Measurements from ENCODE around the gene RPS19. TPM values are rescaled to one million over a fixed set of nuclear protein-coding genes. Genes with fewer than 3 reads are reported as not detected.
A peak's percentile ranks its signal among the peaks of the same experiment; 100 is the strongest.

The RPS19 gene
- total and polyA plus RNA-seq, 7 donors = 593 to 2,236 (median 962) TPM

GRCh38 chr19:41882568-41883462, 22.8 kb downstream of the RPS19 start, which contains the start of gene ARHGEF1:
TSS of gene ARHGEF1 (plus strand) at chr19:41883184. CDS start at chr19:41888083, 4,899 bp downstream.
- H3K4me3 ChIP-seq = peak within 1 kb of the TSS; percentile 74
- peaks cover 6% of the 10 kb centered on the region for H3K4me1 ChIP-seq
- H3K27me3 ChIP-seq (ENCODE audit: insufficient read depth in 3 of 3, low read length in 2 of 3) = peaks cover 0 to 8% (median 0%) of the 10 kb centered on the region in 3 donors
- no peaks in the 10 kb centered on the region for H3K36me3 ChIP-seq (ENCODE audit: insufficient read depth in 1 of 2, low read depth in 1 of 2)
- intact Hi-C loops (cut with DNase I) = loop anchor here in 1 of 2 donors (5.0 kb wide), 1 partner anchor 74 kb away; the partner anchor contains the start of gene RABAC1
- 1 to 3% (median 2%) methylated on average over 33 to 79 of the region's 80 CpGs for WGBS, 3 donors
- peak within 1 kb of the TSS; percentile 67 for H3K27ac ChIP-seq
- ATAC-seq (peak in 3 of 4 donors; percentile 6 to 31 (median 12)), DNase-seq (peak; percentile 68 to 79)
- TF ChIP-seq CTCF (IDR thresholded peaks at IDR 0.05) = no peak
- H3K9me3 ChIP-seq = no peaks in the 10 kb centered on the region

- Histone ChIP-seq H3K4me1 (peaks cover 6% of the 10 kb centered on the region), H3K4me3 (peak overlapping the region; percentile 74), H3K27me3 (ENCODE audit: insufficient read depth in 3 of 3, low read length in 2 of 3) (peaks cover 0 to 8% (median 0%) of the 10 kb centered on the region in 3 donors), H3K36me3 (ENCODE audit: insufficient read depth in 1 of 2, low read depth in 1 of 2) (no peaks in the 10 kb centered on the region), H3K27ac (peak overlapping the region; percentile 67), H3K9me3 (no peaks in the 10 kb centered on the region)
- 1% methylated on average over 23 of the region's 23 CpGs for WGBS, 3 donors
- no peak for DNase-seq
- peak in 1 of 4 donors; percentile 6 for ATAC-seq
- intact Hi-C loops (cut with DNase I) = loop anchor here in 1 of 2 donors (5.0 kb wide), 1 partner anchor 74 kb away; the partner anchor contains the start of gene RABAC1
- no peak for TF ChIP-seq CTCF (IDR thresholded peaks at IDR 0.05)
Measured at GRCh38 chr19:41883463-41883820, 23.4 kb downstream of the RPS19 start.

- peak; percentile 98 to 99 (median 98) for ATAC-seq
Measured at GRCh38 chr19:41883821-41884733, 24.0 kb downstream of the RPS19 start.

More at GRCh38 chr19:41883821-41884733, 24.0 kb downstream of the RPS19 start:
- WGBS, 3 donors = 1% methylated on average over 52 to 66 of the region's 66 CpGs
- H3K27ac ChIP-seq = peak overlapping the region; percentile 67
- H3K4me1 ChIP-seq = peaks cover 6% of the 10 kb centered on the region
- TF ChIP-seq CTCF (IDR thresholded peaks at IDR 0.05) = peak; percentile 16
- H3K9me3 ChIP-seq = no peaks in the 10 kb centered on the region
- peak overlapping the region; percentile 74 for H3K4me3 ChIP-seq
- intact Hi-C loops (cut with DNase I) = loop anchor here in 1 of 2 donors (1.0 to 5.0 kb wide), 2 partner anchors 24 to 73 kb away; partner anchors contain the start of genes RABAC1 and RPS19
- H3K36me3 ChIP-seq (ENCODE audit: insufficient read depth in 1 of 2, low read depth in 1 of 2) = peaks cover 0 to 2% of the 10 kb centered on the region in 2 donors
- peak; percentile 95 to 97 for DNase-seq
- peaks cover 0 to 8% (median 0%) of the 10 kb centered on the region in 3 donors for H3K27me3 ChIP-seq (ENCODE audit: insufficient read depth in 3 of 3, low read length in 2 of 3)
